Measurements from ENCODE around the gene LEKR1.

DNA sequence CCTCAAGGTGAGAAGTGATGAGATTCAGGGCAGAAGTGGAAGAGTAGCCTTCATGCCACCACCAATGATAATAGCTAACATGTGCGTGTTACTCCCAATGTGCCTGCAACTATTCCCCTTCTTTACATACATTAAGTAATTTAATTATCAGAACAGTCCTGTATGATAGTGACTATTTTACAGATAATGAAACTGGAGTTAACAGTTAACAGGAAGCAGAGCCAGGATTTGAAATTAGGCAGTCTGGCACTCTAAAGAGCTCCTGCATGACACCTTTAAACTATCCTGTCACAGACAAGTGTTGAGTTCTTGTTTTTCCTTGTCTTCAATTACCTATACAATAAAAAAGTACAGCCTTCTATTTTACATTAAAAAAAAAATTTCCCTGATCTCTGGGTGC lies 148.8 kb downstream of the LEKR1 start:
- TF ChIP-seq ZNF274 (IDR thresholded peaks at IDR 0.05; ENCODE audit: low read length) (no peak), ZNF274 (tag by site-specific recombination; IDR thresholded peaks at IDR 0.05; ENCODE audit: borderline replicate concordance) (no peak), ZNF521 (tag by site-specific recombination; IDR thresholded peaks at IDR 0.05) (no peak), ZNF660 (tag by site-specific recombination; IDR thresholded peaks at IDR 0.05) (no peak)
- TF ChIP-seq, protein P1, sequence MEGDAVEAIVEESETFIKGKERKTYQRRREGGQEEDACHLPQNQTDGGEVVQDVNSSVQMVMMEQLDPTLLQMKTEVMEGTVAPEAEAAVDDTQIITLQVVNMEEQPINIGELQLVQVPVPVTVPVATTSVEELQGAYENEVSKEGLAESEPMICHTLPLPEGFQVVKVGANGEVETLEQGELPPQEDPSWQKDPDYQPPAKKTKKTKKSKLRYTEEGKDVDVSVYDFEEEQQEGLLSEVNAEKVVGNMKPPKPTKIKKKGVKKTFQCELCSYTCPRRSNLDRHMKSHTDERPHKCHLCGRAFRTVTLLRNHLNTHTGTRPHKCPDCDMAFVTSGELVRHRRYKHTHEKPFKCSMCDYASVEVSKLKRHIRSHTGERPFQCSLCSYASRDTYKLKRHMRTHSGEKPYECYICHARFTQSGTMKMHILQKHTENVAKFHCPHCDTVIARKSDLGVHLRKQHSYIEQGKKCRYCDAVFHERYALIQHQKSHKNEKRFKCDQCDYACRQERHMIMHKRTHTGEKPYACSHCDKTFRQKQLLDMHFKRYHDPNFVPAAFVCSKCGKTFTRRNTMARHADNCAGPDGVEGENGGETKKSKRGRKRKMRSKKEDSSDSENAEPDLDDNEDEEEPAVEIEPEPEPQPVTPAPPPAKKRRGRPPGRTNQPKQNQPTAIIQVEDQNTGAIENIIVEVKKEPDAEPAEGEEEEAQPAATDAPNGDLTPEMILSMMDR (tag by site-specific recombination; IDR thresholded peaks at IDR 0.05), result no peak
- TF ChIP-seq, protein P2, sequence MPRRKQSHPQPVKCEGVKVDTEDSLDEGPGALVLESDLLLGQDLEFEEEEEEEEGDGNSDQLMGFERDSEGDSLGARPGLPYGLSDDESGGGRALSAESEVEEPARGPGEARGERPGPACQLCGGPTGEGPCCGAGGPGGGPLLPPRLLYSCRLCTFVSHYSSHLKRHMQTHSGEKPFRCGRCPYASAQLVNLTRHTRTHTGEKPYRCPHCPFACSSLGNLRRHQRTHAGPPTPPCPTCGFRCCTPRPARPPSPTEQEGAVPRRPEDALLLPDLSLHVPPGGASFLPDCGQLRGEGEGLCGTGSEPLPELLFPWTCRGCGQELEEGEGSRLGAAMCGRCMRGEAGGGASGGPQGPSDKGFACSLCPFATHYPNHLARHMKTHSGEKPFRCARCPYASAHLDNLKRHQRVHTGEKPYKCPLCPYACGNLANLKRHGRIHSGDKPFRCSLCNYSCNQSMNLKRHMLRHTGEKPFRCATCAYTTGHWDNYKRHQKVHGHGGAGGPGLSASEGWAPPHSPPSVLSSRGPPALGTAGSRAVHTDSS (tag by site-specific recombination; IDR thresholded peaks at IDR 0.05), result no peak
